Adrenal gland (tissue), 19 donors: ENCODE measurements around the gene IFIT1B. TPM values are rescaled to one million over a fixed set of nuclear protein-coding genes. Genes with fewer than 3 reads are reported as not detected.
"Not testable (repeated sequence)": the region's sequence is repeated elsewhere in the genome, so short reads cannot be mapped to it uniquely, and the experiment has no call there.

Experiments used
- DNase-seq, 7 donors: peaks; one replicate each; pipeline ENCODE4 v3.0.0-alpha.2; 2019 to 2020
- H3K27ac ChIP-seq, 5 donors: fragments of 200-600 bp; sonication (generic) in 4 of 5; 1 replicate in 3 of 5; 2 replicates in 2 of 5; pipeline versions ENCODE4 v1.5.1 to v1.8.0; 2016 to 2020; ENCODE audit warnings: mild to moderate bottlenecking in 1 of 5
- H3K27me3 ChIP-seq: fragments of 200-600 bp; 2 replicates; pipeline ENCODE4 v1.8.0; 2021
- H3K36me3 ChIP-seq, 2 donors: fragments of 200-600 bp; replicated peaks in 1 of 2; 1 replicate in 1 of 2; 2 replicates in 1 of 2; pipeline versions ENCODE4 v1.5.1 to v1.8.0; 2018 to 2022
- H3K4me1 ChIP-seq, 2 donors: fragments of 200-600 bp; replicated peaks in 1 of 2; 1 replicate in 1 of 2; 2 replicates in 1 of 2; pipeline versions ENCODE4 v1.5.1 to v1.8.0; 2018 to 2021
- H3K4me3 ChIP-seq, 4 donors: fragments of 200-600 bp; sonication (generic) in 3 of 4; one replicate each; pipeline ENCODE4 v1.5.1; 2016 to 2018
- H3K9me3 ChIP-seq, 3 donors: fragments of 200-600 bp; sonication (generic) in 1 of 3; replicated peaks in 1 of 3; 1 replicate in 2 of 3; 2 replicates in 1 of 3; pipeline versions ENCODE4 v1.5.1 to v1.8.0; 2016 to 2021
- CTCF ChIP-seq, 6 experiments: fragments of 450-650 bp in 4 of 6; fragments of 200-600 bp in 2 of 6; sonication (generic) in 1 of 6; IDR thresholded peaks; 1 replicate in 5 of 6; 2 replicates in 1 of 6; pipeline versions ENCODE4 v1.5.1 to v1.8.0; 2016 to 2021; ENCODE audit warnings: antibody characterized with exemption in 6 of 6, mild to moderate bottlenecking in 2 of 6, moderate library complexity in 1 of 6
- POLR2A ChIP-seq, 2 donors: fragments of 450-650 bp; IDR thresholded peaks; one replicate each; pipeline ENCODE4 v1.6.1; 2017; ENCODE audit warnings: antibody characterized with exemption in 2 of 2, mild to moderate bottlenecking in 2 of 2, moderate library complexity in 1 of 2
- WGBS, 4 donors: extraction: QIAGEN DNeasy Blood & Tissue Kit in 2 of 4; methylation state at CpG; one replicate each; pipeline versions ENCODE4 v1.1.5 to v1.1.7; 2013 to 2017; 5-methylcytosine and 5-hydroxymethylcytosine counted together
- intact Hi-C, 2 donors: fragments of 100-400 bp; cut with DNase I; formaldehyde crosslinking; loops; one replicate each; pipeline versions ENCODE4 v1.14.1 to v1.15.0; 2022 to 2023
- long read RNA-seq, 10 donors: library from polyadenylated mRNA in 3 of 10; unstranded in 2 of 10; stranded (forward) in 1 of 10; transcript quantifications; one replicate each; pipeline ENCODE4 v2.0.0 and lab custom pipeline, GENCODE V29; 2021 to 2026
- polyA plus RNA-seq, 3 donors: library from polyadenylated mRNA; stranded (reverse); fragments of 200-250 nt in 2 of 3; fragments of 350-450 nt in 1 of 3; fragmentation: Illumina TruSeq in 1 of 3; extraction: RNeasy Lipid Tissue Mini Kit (QIAGEN cat#74804) in 1 of 3; gene quantifications; one replicate each; pipeline ENCODE4 v1.2.3, GENCODE V29; 2013 to 2014
- total RNA-seq, 9 donors: library from RNA; depleted of rRNA in 4 of 9; stranded (reverse); fragments of >200 nt in 4 of 9; fragments of 120-200 nt in 1 of 9; fragmentation: NEBNext Ultra II Directional in 1 of 9; extraction: Animal tissue kit (Norgen Biotek cat#: 25700) in 1 of 9; gene quantifications; one replicate each; pipeline versions ENCODE4 v1.1.0 to v1.2.4, GENCODE V29; 2013 to 2023
- donor health status: healthy with polysubstance abuse.
- donor health status: Bipolar disorder and iron deficiency.
- donor health status: DM: yes; HTN: yes; CAD: no.
- donor health status: DM: no; HTN: no; CAD: no.
- donor health status: DM: no; HTN: no; CAD: no.
- donor health status: DM: yes; HTN: yes; CAD: no.

The IFIT1B gene
- total RNA-seq (1 to 10 TPM in 1 of 9 donors, under 1 TPM in 2, not detected in 6; 0.16 to 1.7 (median 0.30) TPM), polyA plus RNA-seq (under 1 TPM in 1 of 3 donors, not detected in 2; 0.07 TPM)
- long read RNA-seq, donor 1, result 0 reads
- long read RNA-seq, donor 2, result 0 reads
- long read RNA-seq, donor 3, result 0 reads
- long read RNA-seq, donor 4, result 0 reads
- long read RNA-seq, donor 5, partial matches to known transcripts, result 0 of 1 reads
- long read RNA-seq, donor 5, other reads (novel, unspliced or antisense), result 0 of 1 reads
- long read RNA-seq, donor 6, result 0 reads
- long read RNA-seq, donor 7, result 0 reads
- long read RNA-seq, donor 8, result 0 reads
- long read RNA-seq, donor 9, result 0 reads
- long read RNA-seq, donor 10, result 0 reads

- WGBS, 4 donors, result 89 to 91% (median 90%) methylated on average over 5 of the region's 5 CpGs
- intact Hi-C loops, result no loop called here
These were observed at the start of gene IFIT1B for GRCh38 chr10:89377705-89378637. Gene IFIT1B (plus strand): TSS chr10:89378056. CDS start chr10:89378136, 80 bp downstream.

GRCh38 chr10:89329151-89329550 lies 48.7 kb upstream of the IFIT1B start:
- no peak for DNase-seq
- Histone ChIP-seq H3K27ac (peak overlapping the region in 2 of 5 donors; percentile 11 to 23), H3K36me3 (no peaks in the 10 kb centered on the region), H3K27me3 (no peaks in the 10 kb centered on the region), H3K9me3 (no peaks in the 10 kb centered on the region), H3K4me3 (peak overlapping the region in 1 of 4 donors; percentile 59), H3K4me1 (peaks cover 36 to 49% of the 10 kb centered on the region in 2 donors)
- WGBS, 4 donors, result 85 to 93% (median 88%) methylated on average over 2 of the region's 2 CpGs
- intact Hi-C loops, result no loop called here
- TF ChIP-seq CTCF (IDR thresholded peaks at IDR 0.05) (no peak), POLR2A (IDR thresholded peaks at IDR 0.05) (no peak)

More at GRCh38 chr10:89377705-89378637, at the start of gene IFIT1B:
- no peaks in the 10 kb centered on the region for H3K9me3 ChIP-seq
- TF ChIP-seq POLR2A (IDR thresholded peaks at IDR 0.05), result no peak
- TF ChIP-seq CTCF (IDR thresholded peaks at IDR 0.05), result no peak
- no peaks in the 10 kb centered on the region for H3K36me3 ChIP-seq
- DNase-seq, result no peak
- peaks cover 17 to 23% of the 10 kb centered on the region in 2 donors for H3K4me1 ChIP-seq
- H3K4me3 ChIP-seq, result no peak within 1 kb of the TSS
- H3K27me3 ChIP-seq, result no peaks in the 10 kb centered on the region
- no peak within 1 kb of the TSS for H3K27ac ChIP-seq

- Histone ChIP-seq H3K27ac (peak overlapping the region in 1 of 5 donors; percentile 77), H3K4me1 (peaks cover 36 to 55% of the 10 kb centered on the region in 2 donors)
- intact Hi-C loops, H3K4me3 ChIP-seq, DNase-seq, H3K27me3 ChIP-seq, H3K9me3 ChIP-seq, H3K36me3 ChIP-seq: not testable (repeated sequence)
- 57 to 78% (median 66%) methylated on average over 2 to 3 of the region's 3 CpGs for WGBS, 4 donors
These were observed 47.8 kb upstream of the IFIT1B start for GRCh38 chr10:89330014-89330413.

- intact Hi-C loops, result no loop called here
- DNase-seq, result no peak
- peaks cover 36 to 62% of the 10 kb centered on the region in 2 donors for H3K4me1 ChIP-seq
- TF ChIP-seq POLR2A (IDR thresholded peaks at IDR 0.05), result no peak
- no peaks in the 10 kb centered on the region for H3K27me3 ChIP-seq
- peak overlapping the region in 2 of 5 donors; percentile 77 for H3K27ac ChIP-seq
- H3K4me3 ChIP-seq, result no peak overlapping the region
- H3K9me3 ChIP-seq, result no peaks in the 10 kb centered on the region
- H3K36me3 ChIP-seq, result no peaks in the 10 kb centered on the region
These were observed 47.2 kb upstream of the IFIT1B start for GRCh38 chr10:89330537-89331212.

GRCh38 chr10:89331487-89332122 lies 46.3 kb upstream of the IFIT1B start:
- DNase-seq, H3K9me3 ChIP-seq, intact Hi-C loops, H3K36me3 ChIP-seq, H3K27me3 ChIP-seq: not testable (repeated sequence)
- Histone ChIP-seq H3K27ac (peak overlapping the region; percentile 6 to 77 (median 75)), H3K4me3 (peak overlapping the region in 1 of 4 donors; percentile 44), H3K4me1 (peaks cover 36 to 64% of the 10 kb centered on the region in 2 donors)
- 71 to 84% (median 80%) methylated on average over 14 of the region's 14 CpGs for WGBS, 4 donors
